Activated CD8-positive, alpha-beta memory T cell treated with anti-CD3 and anti-CD28 coated beads, Interleukin-2, amount 10 ng/mL, durations not matched to agents 7 days and 5 days (primary cell): Measurements from ENCODE around the gene C7orf33. TPM values are rescaled to one million over a fixed set of nuclear protein-coding genes. Genes with fewer than 3 reads are reported as not detected.
"Not testable (repeated sequence)": the region's sequence is repeated elsewhere in the genome, so short reads cannot be mapped to it uniquely, and the experiment has no call there.

Experiments used
- ATAC-seq: fragments of 150-1000 bp; cut with Tn5 transposase; one replicate; pipeline ENCODE4 v1.10.0; 2021; ENCODE audit warnings: moderate library complexity
- CTCF ChIA-PET: fragments of 350-600 bp; sonication (Branson Sonifier 250); formaldehyde crosslinking; loops from one replicate; lab custom pipeline; 2021; ENCODE audit warnings: antibody characterized with exemption; lab: Charles Lee
- DNase-seq: peaks from one replicate; pipeline ENCODE4 v3.0.0-alpha.2; 2020
- H3K27ac Mint-ChIP-seq: one replicate; pipeline ENCODE4 v1.8.0; 2021; ENCODE audit warnings: mild to moderate bottlenecking, mixed read lengths
- H3K27me3 Mint-ChIP-seq: one replicate; pipeline ENCODE4 v1.8.0; 2021; ENCODE audit warnings: mixed read lengths
- H3K36me3 Mint-ChIP-seq: one replicate; pipeline ENCODE4 v1.8.0; 2021; ENCODE audit warnings: mild to moderate bottlenecking, mixed read lengths
- H3K4me1 Mint-ChIP-seq: one replicate; pipeline ENCODE4 v1.8.0; 2021; ENCODE audit warnings: mixed read lengths
- H3K4me3 Mint-ChIP-seq: one replicate; pipeline ENCODE4 v1.8.0; 2021; ENCODE audit warnings: mild to moderate bottlenecking, moderate library complexity, mixed read lengths
- H3K9me3 Mint-ChIP-seq: one replicate; pipeline ENCODE4 v1.8.0; 2022; ENCODE audit warnings: low read depth, mixed read lengths
- total RNA-seq, 2 experiments: library from RNA; stranded (reverse); gene quantifications; one replicate each; pipeline ENCODE4 v1.2.3, GENCODE V29; 2021

C7orf33 gene
- not detected for total RNA-seq

GRCh38 chr7:148590471-148590870, at the start of gene C7orf33:
C7orf33 (plus strand) TSS chr7:148590766; CDS start chr7:148590926, 160 bp downstream.
- Mint-ChIP-seq H3K9me3 (peaks cover 3% of the 10 kb centered on the region), H3K36me3 (peaks cover 4% of the 10 kb centered on the region), H3K4me1 (peaks cover 1% of the 10 kb centered on the region), H3K4me3 (no peak within 1 kb of the TSS), H3K27me3 (peaks cover 58% of the 10 kb centered on the region), H3K27ac (no peak within 1 kb of the TSS)
- CTCF ChIA-PET = no interaction called here
- ATAC-seq (no peak), DNase-seq (no peak)

- no peaks in the 10 kb centered on the region for H3K4me1 Mint-ChIP-seq
- peaks cover 6% of the 10 kb centered on the region for H3K27me3 Mint-ChIP-seq
- H3K36me3 Mint-ChIP-seq = no peaks in the 10 kb centered on the region
- ATAC-seq (no peak), DNase-seq (no peak)
- H3K27ac Mint-ChIP-seq = no peak overlapping the region
- no peaks in the 10 kb centered on the region for H3K9me3 Mint-ChIP-seq
- CTCF ChIA-PET = no interaction called here
- no peak overlapping the region for H3K4me3 Mint-ChIP-seq
Measured at GRCh38 chr7:148541891-148542504, 48.6 kb upstream of the C7orf33 start.

GRCh38 chr7:148543302-148543701, 47.3 kb upstream of the C7orf33 start:
- CTCF ChIA-PET = interaction anchor here (1.1 to 1.2 kb wide), 2 partner anchors 20 to 423 kb away, joined by 3 read pairs; no protein-coding TSS in a partner anchor
- no peak overlapping the region for H3K27ac Mint-ChIP-seq
- no peak overlapping the region for H3K4me3 Mint-ChIP-seq
- ATAC-seq = no peak
- no peak for DNase-seq
- no peaks in the 10 kb centered on the region for H3K36me3 Mint-ChIP-seq
- no peaks in the 10 kb centered on the region for H3K4me1 Mint-ChIP-seq
- no peaks in the 10 kb centered on the region for H3K9me3 Mint-ChIP-seq
- peaks cover 7% of the 10 kb centered on the region for H3K27me3 Mint-ChIP-seq

- Mint-ChIP-seq H3K4me3 (no peak overlapping the region), H3K36me3 (no peaks in the 10 kb centered on the region), H3K27me3 (peaks cover 7% of the 10 kb centered on the region), H3K9me3 (no peaks in the 10 kb centered on the region), H3K4me1 (no peaks in the 10 kb centered on the region), H3K27ac (no peak overlapping the region)
- DNase-seq = no peak
- CTCF ChIA-PET = no interaction called here
- no peak for ATAC-seq
Measured at GRCh38 chr7:148545172-148545571, 45.4 kb upstream of the C7orf33 start.

GRCh38 chr7:148545932-148546331, 44.6 kb upstream of the C7orf33 start:
- Mint-ChIP-seq H3K4me3 (no peak overlapping the region), H3K36me3 (no peaks in the 10 kb centered on the region), H3K9me3 (no peaks in the 10 kb centered on the region), H3K27ac (no peak overlapping the region), H3K27me3 (peaks cover 7% of the 10 kb centered on the region), H3K4me1 (no peaks in the 10 kb centered on the region)
- no peak for DNase-seq
- ATAC-seq = no peak
- CTCF ChIA-PET = no interaction called here

- peaks cover 7% of the 10 kb centered on the region for H3K27me3 Mint-ChIP-seq
- no peak for DNase-seq
- CTCF ChIA-PET = interaction anchor here (1.0 to 1.8 kb wide), 2 partner anchors 29 to 76 kb away, joined by 3 to 6 read pairs; no protein-coding TSS in a partner anchor
- no peak overlapping the region for H3K4me3 Mint-ChIP-seq
- ATAC-seq = no peak
- H3K27ac Mint-ChIP-seq = no peak overlapping the region
- no peaks in the 10 kb centered on the region for H3K4me1 Mint-ChIP-seq
- H3K9me3 Mint-ChIP-seq = no peaks in the 10 kb centered on the region
- H3K36me3 Mint-ChIP-seq = no peaks in the 10 kb centered on the region
Measured at GRCh38 chr7:148546857-148547256, 43.7 kb upstream of the C7orf33 start.

GRCh38 chr7:148547951-148548350, 42.6 kb upstream of the C7orf33 start:
- Mint-ChIP-seq H3K27me3 (peaks cover 17% of the 10 kb centered on the region), H3K36me3 (no peaks in the 10 kb centered on the region), H3K27ac (no peak overlapping the region), H3K9me3 (no peaks in the 10 kb centered on the region), H3K4me3 (no peak overlapping the region), H3K4me1 (no peaks in the 10 kb centered on the region)
- ATAC-seq = no peak
- no peak for DNase-seq
- CTCF ChIA-PET = interaction anchor here (1.0 to 1.8 kb wide), 2 partner anchors 28 to 74 kb away, joined by 3 to 6 read pairs; no protein-coding TSS in a partner anchor

GRCh38 chr7:148553979-148554378, 36.6 kb upstream of the C7orf33 start:
- Mint-ChIP-seq H3K36me3 (no peaks in the 10 kb centered on the region), H3K27me3 (peaks cover 50% of the 10 kb centered on the region), H3K9me3 (no peaks in the 10 kb centered on the region), H3K27ac (no peak overlapping the region), H3K4me3 (no peak overlapping the region), H3K4me1 (peaks cover 8% of the 10 kb centered on the region)
- no peak for ATAC-seq
- DNase-seq = no peak
- CTCF ChIA-PET = no interaction called here

GRCh38 chr7:148556892-148557291, 33.7 kb upstream of the C7orf33 start:
- Mint-ChIP-seq H3K4me1 (peaks cover 11% of the 10 kb centered on the region), H3K9me3 (peaks cover 2% of the 10 kb centered on the region), H3K27me3 (peaks cover 58% of the 10 kb centered on the region), H3K4me3 (no peak overlapping the region), H3K27ac (no peak overlapping the region), H3K36me3 (peaks cover 7% of the 10 kb centered on the region)
- ATAC-seq (no peak), DNase-seq (no peak)
- CTCF ChIA-PET = no interaction called here

GRCh38 chr7:148558914-148559313, 31.7 kb upstream of the C7orf33 start:
- ATAC-seq (no peak), DNase-seq (no peak)
- Mint-ChIP-seq H3K4me3 (no peak overlapping the region), H3K4me1 (peaks cover 17% of the 10 kb centered on the region), H3K36me3 (peaks cover 19% of the 10 kb centered on the region), H3K27me3 (peaks cover 40% of the 10 kb centered on the region), H3K27ac (no peak overlapping the region), H3K9me3 (peaks cover 7% of the 10 kb centered on the region)
- CTCF ChIA-PET = interaction anchor here (1.0 to 2.0 kb wide), 2 partner anchors 17 to 407 kb away, joined by 3 to 6 read pairs; no protein-coding TSS in a partner anchor

- DNase-seq (no peak), ATAC-seq (no peak)
- Mint-ChIP-seq H3K36me3 (peaks cover 19% of the 10 kb centered on the region), H3K9me3 (peaks cover 7% of the 10 kb centered on the region), H3K4me3 (no peak overlapping the region), H3K27ac (no peak overlapping the region), H3K4me1 (peaks cover 28% of the 10 kb centered on the region), H3K27me3 (peaks cover 30% of the 10 kb centered on the region)
- CTCF ChIA-PET = interaction anchor here (0.7 to 1.3 kb wide), 4 partner anchors 14 to 402 kb away, joined by 3 to 4 read pairs (median 4); no protein-coding TSS in a partner anchor
Measured at GRCh38 chr7:148561099-148561498, 29.5 kb upstream of the C7orf33 start.

GRCh38 chr7:148563583-148564274, 26.8 kb upstream of the C7orf33 start:
- DNase-seq = no peak
- CTCF ChIA-PET = interaction anchor here (1.0 to 4.4 kb wide), 5 partner anchors 12 to 404 kb away, joined by 3 to 34 read pairs (median 4); no protein-coding TSS in a partner anchor
- H3K27ac Mint-ChIP-seq = peak overlapping the region; percentile 95
- peaks cover 7% of the 10 kb centered on the region for H3K9me3 Mint-ChIP-seq
- H3K36me3 Mint-ChIP-seq = peaks cover 19% of the 10 kb centered on the region
- H3K27me3 Mint-ChIP-seq = peaks cover 23% of the 10 kb centered on the region
- no peak for ATAC-seq
- H3K4me3 Mint-ChIP-seq = peak overlapping the region; percentile 51
- H3K4me1 Mint-ChIP-seq = peaks cover 26% of the 10 kb centered on the region

- H3K4me1 Mint-ChIP-seq = peaks cover 20% of the 10 kb centered on the region
- peaks cover 19% of the 10 kb centered on the region for H3K36me3 Mint-ChIP-seq
- CTCF ChIA-PET = interaction anchor here (1.1 to 4.4 kb wide), 5 partner anchors 11 to 402 kb away, joined by 3 to 34 read pairs (median 5); no protein-coding TSS in a partner anchor
- peak overlapping the region; percentile 51 for H3K4me3 Mint-ChIP-seq
- H3K27me3 Mint-ChIP-seq = peaks cover 22% of the 10 kb centered on the region
- peak overlapping the region; percentile 95 for H3K27ac Mint-ChIP-seq
- DNase-seq (peak; percentile 73), ATAC-seq (peak; percentile 85)
- H3K9me3 Mint-ChIP-seq = not testable (repeated sequence)
Measured at GRCh38 chr7:148564275-148564951, 26.2 kb upstream of the C7orf33 start.
